ENCODE results near the gene ATP6V1E1.
"Not testable (repeated sequence)": the region's sequence is repeated elsewhere in the genome, so short reads cannot be mapped to it uniquely, and the experiment has no call there.

DNA sequence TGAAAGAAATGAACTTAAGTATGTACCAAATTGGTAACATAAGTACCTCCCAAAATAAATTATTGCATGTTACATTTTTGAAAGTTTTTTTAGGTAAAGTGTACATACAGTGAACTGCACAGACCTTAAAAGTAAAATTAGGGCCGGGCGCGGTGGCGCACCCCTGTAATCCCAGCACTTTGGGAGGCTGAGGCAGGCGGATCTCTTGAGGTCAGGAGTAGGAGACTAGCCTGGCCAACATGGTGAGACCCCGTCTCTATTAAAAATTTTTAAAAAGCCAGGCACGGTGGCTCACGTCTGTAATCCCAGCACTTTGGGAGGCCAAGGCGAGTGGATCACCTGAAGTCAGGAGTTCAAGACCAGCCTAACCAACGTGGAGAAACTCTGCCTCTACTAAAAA is 8.3 kb upstream of the ATP6V1E1 start:
- TF ChIP-seq, protein P1, sequence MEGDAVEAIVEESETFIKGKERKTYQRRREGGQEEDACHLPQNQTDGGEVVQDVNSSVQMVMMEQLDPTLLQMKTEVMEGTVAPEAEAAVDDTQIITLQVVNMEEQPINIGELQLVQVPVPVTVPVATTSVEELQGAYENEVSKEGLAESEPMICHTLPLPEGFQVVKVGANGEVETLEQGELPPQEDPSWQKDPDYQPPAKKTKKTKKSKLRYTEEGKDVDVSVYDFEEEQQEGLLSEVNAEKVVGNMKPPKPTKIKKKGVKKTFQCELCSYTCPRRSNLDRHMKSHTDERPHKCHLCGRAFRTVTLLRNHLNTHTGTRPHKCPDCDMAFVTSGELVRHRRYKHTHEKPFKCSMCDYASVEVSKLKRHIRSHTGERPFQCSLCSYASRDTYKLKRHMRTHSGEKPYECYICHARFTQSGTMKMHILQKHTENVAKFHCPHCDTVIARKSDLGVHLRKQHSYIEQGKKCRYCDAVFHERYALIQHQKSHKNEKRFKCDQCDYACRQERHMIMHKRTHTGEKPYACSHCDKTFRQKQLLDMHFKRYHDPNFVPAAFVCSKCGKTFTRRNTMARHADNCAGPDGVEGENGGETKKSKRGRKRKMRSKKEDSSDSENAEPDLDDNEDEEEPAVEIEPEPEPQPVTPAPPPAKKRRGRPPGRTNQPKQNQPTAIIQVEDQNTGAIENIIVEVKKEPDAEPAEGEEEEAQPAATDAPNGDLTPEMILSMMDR (IDR thresholded peaks at IDR 0.05; ENCODE audit: insufficient read depth, low read length, poor library complexity, severe bottlenecking): not testable (repeated sequence)
- TF ChIP-seq EZH2phosphoT487 (conservative IDR thresholded peaks at IDR 0.05; ENCODE audit: low read length): not testable (repeated sequence)

Measured in SU-DHL-6 (cell line).